ENCODE data around the gene NT5M.

DNA sequence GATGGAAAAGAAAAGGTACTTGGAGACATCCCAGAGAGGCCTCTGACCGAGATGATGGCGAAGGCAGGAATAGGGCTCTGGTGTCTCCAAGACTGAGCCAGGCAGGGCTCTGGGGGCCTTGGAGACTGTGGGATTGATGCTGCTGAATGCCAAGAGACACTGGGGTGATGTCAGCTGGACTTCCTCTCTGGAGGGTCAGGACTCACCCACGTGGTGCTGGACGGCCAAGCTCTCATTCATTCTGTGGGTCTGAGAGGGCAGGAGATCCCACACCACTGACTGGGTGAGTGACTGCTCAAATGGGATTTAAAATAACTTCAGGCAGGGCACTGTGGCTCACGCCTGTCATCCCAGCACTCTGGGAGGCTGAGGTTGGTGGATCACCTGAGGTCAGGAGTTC lies 64.8 kb downstream of the NT5M start:
- TF ChIP-seq, protein P1, sequence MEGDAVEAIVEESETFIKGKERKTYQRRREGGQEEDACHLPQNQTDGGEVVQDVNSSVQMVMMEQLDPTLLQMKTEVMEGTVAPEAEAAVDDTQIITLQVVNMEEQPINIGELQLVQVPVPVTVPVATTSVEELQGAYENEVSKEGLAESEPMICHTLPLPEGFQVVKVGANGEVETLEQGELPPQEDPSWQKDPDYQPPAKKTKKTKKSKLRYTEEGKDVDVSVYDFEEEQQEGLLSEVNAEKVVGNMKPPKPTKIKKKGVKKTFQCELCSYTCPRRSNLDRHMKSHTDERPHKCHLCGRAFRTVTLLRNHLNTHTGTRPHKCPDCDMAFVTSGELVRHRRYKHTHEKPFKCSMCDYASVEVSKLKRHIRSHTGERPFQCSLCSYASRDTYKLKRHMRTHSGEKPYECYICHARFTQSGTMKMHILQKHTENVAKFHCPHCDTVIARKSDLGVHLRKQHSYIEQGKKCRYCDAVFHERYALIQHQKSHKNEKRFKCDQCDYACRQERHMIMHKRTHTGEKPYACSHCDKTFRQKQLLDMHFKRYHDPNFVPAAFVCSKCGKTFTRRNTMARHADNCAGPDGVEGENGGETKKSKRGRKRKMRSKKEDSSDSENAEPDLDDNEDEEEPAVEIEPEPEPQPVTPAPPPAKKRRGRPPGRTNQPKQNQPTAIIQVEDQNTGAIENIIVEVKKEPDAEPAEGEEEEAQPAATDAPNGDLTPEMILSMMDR (IDR thresholded peaks at IDR 0.05 in 8 of 11, conservative IDR thresholded peaks at IDR 0.05 in 3 of 11): no peak
- peak in 1 of 3 donors; percentile 10 for TF ChIP-seq POLR2AphosphoS5 (IDR thresholded peaks at IDR 0.05)
- no peak for TF ChIP-seq POLR2A (IDR thresholded peaks at IDR 0.05)

All from spleen (tissue), 7 donors.